Keratinocyte (primary cell): ENCODE results near the gene UGGT2. TPM values are rescaled to one million over a fixed set of nuclear protein-coding genes. Genes with fewer than 3 reads are reported as not detected.

Source experiments
- DNase-seq: peaks from one replicate; pipeline ENCODE4 v3.0.0-alpha.2; 2011; ENCODE audit warnings: low read depth, missing footprints, low spot score
- FAIRE-seq: peaks from 2 replicates; lab custom pipeline; 2011; peaks lifted over from hg19 to GRCh38; lab: Jason Lieb, UNC
- H2AFZ ChIP-seq: 2 replicates; pipeline ENCODE4 v1.6.0; 2012; ENCODE audit warnings: low read length, control low read depth, inconsistent platforms; ENCODE audit not compliant: control insufficient read depth
- H3K27ac ChIP-seq: 2 replicates; pipeline ENCODE4 v1.5.1; 2011; ENCODE audit warnings: low read length; ENCODE audit not compliant: control insufficient read depth, insufficient read depth
- H3K27me3 ChIP-seq: 3 replicates; pipeline ENCODE4 v1.6.0; 2011; ENCODE audit warnings: low read length; ENCODE audit not compliant: control insufficient read depth, insufficient read depth; ENCODE audit errors: extremely low read depth
- H3K36me3 ChIP-seq, 2 experiments: 2 replicates in 1 of 2; 3 replicates in 1 of 2; pipeline ENCODE4 v1.5.1; 2011; ENCODE audit warnings: low read length in 2 of 2, mild to moderate bottlenecking in 1 of 2; ENCODE audit not compliant: control insufficient read depth in 2 of 2, insufficient read depth in 2 of 2; ENCODE audit errors: extremely low read depth in 1 of 2
- H3K4me1 ChIP-seq: 3 replicates; pipeline ENCODE4 v1.5.1; 2011; ENCODE audit warnings: low read length; ENCODE audit not compliant: control insufficient read depth, insufficient read depth; ENCODE audit errors: extremely low read depth
- H3K4me2 ChIP-seq: 3 replicates; pipeline ENCODE4 v1.6.0; 2011; ENCODE audit warnings: low read depth, low read length; ENCODE audit not compliant: control insufficient read depth, insufficient read depth; ENCODE audit errors: extremely low read depth
- H3K4me3 ChIP-seq, 3 experiments: fragments of 200-600 bp in 1 of 3; sonication (generic) in 1 of 3; 2 replicates in 2 of 3; 3 replicates in 1 of 3; pipeline ENCODE4 v1.5.1; 2011 to 2016; ENCODE audit warnings: low read length in 3 of 3, mild to moderate bottlenecking in 3 of 3, control low read depth in 2 of 3, inconsistent platforms in 1 of 3, low read depth in 1 of 3, mixed read lengths in 1 of 3, mixed run types in 1 of 3, moderate library complexity in 1 of 3; ENCODE audit not compliant: control insufficient read depth in 2 of 3, insufficient read depth in 2 of 3; ENCODE audit errors: extremely low read depth in 1 of 3
- H3K79me2 ChIP-seq: 2 replicates; pipeline ENCODE4 v1.6.0; 2012; ENCODE audit warnings: low read length; ENCODE audit not compliant: control insufficient read depth, insufficient read depth
- H3K9ac ChIP-seq: 3 replicates; pipeline ENCODE4 v1.6.0; 2011; ENCODE audit warnings: low read length; ENCODE audit not compliant: control insufficient read depth, insufficient read depth; ENCODE audit errors: extremely low read depth
- H3K9me1 ChIP-seq: 3 replicates; pipeline ENCODE4 v1.6.0; 2011; ENCODE audit warnings: low read length; ENCODE audit not compliant: control insufficient read depth, insufficient read depth; ENCODE audit errors: extremely low read depth
- H3K9me3 ChIP-seq: 2 replicates; pipeline ENCODE4 v1.5.1; 2012; ENCODE audit warnings: low read depth, low read length; ENCODE audit not compliant: control insufficient read depth
- H4K20me1 ChIP-seq: 3 replicates; pipeline ENCODE4 v1.6.0; 2011; ENCODE audit warnings: low read length; ENCODE audit not compliant: control insufficient read depth, insufficient read depth; ENCODE audit errors: extremely low read depth
- CTCF ChIP-seq, 3 experiments: IDR thresholded peaks in 1 of 3; conservative IDR thresholded peaks in 1 of 3; optimal IDR thresholded peaks in 1 of 3; 2 replicates in 2 of 3; 3 replicates in 1 of 3; pipeline versions ENCODE3 to v1.5.1; 2011; ENCODE audit warnings: low read length in 3 of 3, mild to moderate bottlenecking in 3 of 3, moderate library complexity in 2 of 3, control low read depth in 1 of 3, inconsistent platforms in 1 of 3; ENCODE audit not compliant: insufficient read depth in 2 of 3; ENCODE audit errors: extremely low read depth in 1 of 3
- EZH2 ChIP-seq: IDR thresholded peaks from one replicate; pipeline ENCODE4 v1.6.1; 2012; ENCODE audit warnings: inconsistent platforms, mild to moderate bottlenecking, low read length, moderate library complexity
- dilution Hi-C: fragments of 300-500 bp; cut with MboI; formaldehyde crosslinking; loops from one replicate; pipeline ENCODE4 v1.7.0; 2020; ENCODE audit warnings: low sequenced_read_pairs; ENCODE audit not compliant: extremely low pct_ligation_motif_present
- polyA plus RNA-seq, 5 experiments: library from polyadenylated mRNA; depleted of rRNA in 3 of 5; stranded (reverse) in 3 of 5; stranded (forward) in 1 of 5; unstranded in 1 of 5; fragments of >200 nt; gene quantifications; 1 replicate in 1 of 5; 2 replicates in 3 of 5; 3 replicates in 1 of 5; pipeline versions ENCODE4 v1.2.1 to v1.2.3, GENCODE V29; 2011 to 2012; ENCODE audit warnings: missing spikeins in 2 of 5, low read depth in 1 of 5, low replicate concordance in 1 of 5

The UGGT2 gene
- polyA plus RNA-seq, 1 donor (not counting 4 experiments of a cell fraction or from before 2014, with no cell fraction given): 12.5 TPM

GRCh38 chr13:95924389-95924994, 128.7 kb downstream of the UGGT2 start:
- Histone ChIP-seq H3K27ac (no peak overlapping the region), H3K9ac (no peak overlapping the region), H2AFZ (no peak overlapping the region), H3K9me3 (no peaks in the 10 kb centered on the region), H3K4me2 (peak overlapping the region; percentile 29), H3K4me1 (peaks cover 7% of the 10 kb centered on the region), H3K4me3 (no peak overlapping the region), H3K27me3 (no peaks in the 10 kb centered on the region), H4K20me1 (no peaks in the 10 kb centered on the region), H3K9me1 (no peaks in the 10 kb centered on the region), H3K79me2 (no peaks in the 10 kb centered on the region), H3K36me3 (no peaks in the 10 kb centered on the region)
- DNase-seq: peak; percentile 19
- no peak for TF ChIP-seq EZH2
- TF ChIP-seq CTCF (optimal IDR thresholded peaks at IDR 0.05 in 1 of 3, IDR thresholded peaks at IDR 0.05 in 1 of 3, conservative IDR thresholded peaks at IDR 0.05 in 1 of 3; ENCODE audit: extremely low read depth in 1 of 3, insufficient read depth in 2 of 3, low read length in 3 of 3): no peak
- dilution Hi-C loops: no loop called here
- peak; percentile 84 for FAIRE-seq

GRCh38 chr13:95921485-95921884, 131.7 kb downstream of the UGGT2 start:
- Histone ChIP-seq H3K4me2 (no peak overlapping the region), H3K27me3 (no peaks in the 10 kb centered on the region), H3K9me1 (no peaks in the 10 kb centered on the region), H3K36me3 (no peaks in the 10 kb centered on the region), H4K20me1 (no peaks in the 10 kb centered on the region), H3K4me3 (no peak overlapping the region), H3K9ac (no peak overlapping the region), H3K9me3 (no peaks in the 10 kb centered on the region), H2AFZ (no peak overlapping the region), H3K27ac (no peak overlapping the region), H3K4me1 (peaks cover 7% of the 10 kb centered on the region), H3K79me2 (no peaks in the 10 kb centered on the region)
- no peak for DNase-seq
- dilution Hi-C loops: no loop called here
- no peak for FAIRE-seq
- TF ChIP-seq CTCF (optimal IDR thresholded peaks at IDR 0.05 in 1 of 3, IDR thresholded peaks at IDR 0.05 in 1 of 3, conservative IDR thresholded peaks at IDR 0.05 in 1 of 3; ENCODE audit: extremely low read depth in 1 of 3, insufficient read depth in 2 of 3, low read length in 3 of 3): no peak
- no peak for TF ChIP-seq EZH2
